GM12874 (cell line): ENCODE data around the gene STARD13.

ENCODE experiments used
- CTCF ChIP-seq: IDR thresholded peaks from 2 replicates; pipeline ENCODE4 v1.5.1; 2011; ENCODE audit warnings: low read depth, mild to moderate bottlenecking, control low read depth, low read length, moderate library complexity; ENCODE audit not compliant: insufficient read depth

Gene STARD13

GRCh38 chr13:33083054-33083453, 202.5 kb downstream of the STARD13 start:
- no peak for TF ChIP-seq CTCF

DNA sequence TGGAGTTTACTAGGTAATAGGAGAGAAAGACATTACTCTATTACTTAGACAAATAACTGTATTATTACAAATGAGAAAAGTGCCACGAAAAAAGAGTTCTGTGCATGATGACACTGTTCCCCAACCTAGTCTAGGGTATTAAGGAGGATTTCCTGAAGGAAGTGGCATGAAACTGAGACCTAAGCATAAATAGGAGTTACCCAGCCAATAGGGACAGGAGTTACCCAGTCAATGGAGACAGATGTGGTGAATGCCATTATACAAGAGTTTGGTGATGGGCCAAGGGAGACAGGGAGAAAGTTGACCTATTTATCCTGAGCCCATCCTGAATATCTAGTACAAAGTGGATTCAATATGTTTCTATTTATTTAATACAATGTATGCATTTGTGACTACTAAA, 203.9 kb downstream of the STARD13 start:
- TF ChIP-seq CTCF = no peak

GRCh38 chr13:33080972-33081590, 204.5 kb downstream of the STARD13 start:
- TF ChIP-seq CTCF = no peak

DNA sequence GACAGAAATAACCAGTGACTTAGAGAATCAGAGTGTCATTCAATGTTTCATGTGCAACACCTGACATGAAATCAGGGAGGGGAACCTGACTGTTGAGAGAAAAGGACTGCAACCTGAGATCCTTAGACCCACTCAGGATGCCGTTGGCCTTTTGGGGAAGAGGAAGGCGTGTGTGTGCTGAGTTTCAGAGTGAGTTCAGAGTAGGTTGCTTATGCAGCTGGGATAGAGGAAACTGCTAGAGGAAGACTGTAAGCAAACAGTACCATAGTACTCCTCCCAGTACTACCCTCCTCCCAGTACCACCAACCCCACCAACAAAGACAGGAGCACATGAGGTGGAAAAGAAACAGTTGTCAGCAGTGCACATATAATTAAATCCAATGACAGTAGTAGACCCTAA, 205.6 kb downstream of the STARD13 start:
- TF ChIP-seq CTCF = no peak

DNA sequence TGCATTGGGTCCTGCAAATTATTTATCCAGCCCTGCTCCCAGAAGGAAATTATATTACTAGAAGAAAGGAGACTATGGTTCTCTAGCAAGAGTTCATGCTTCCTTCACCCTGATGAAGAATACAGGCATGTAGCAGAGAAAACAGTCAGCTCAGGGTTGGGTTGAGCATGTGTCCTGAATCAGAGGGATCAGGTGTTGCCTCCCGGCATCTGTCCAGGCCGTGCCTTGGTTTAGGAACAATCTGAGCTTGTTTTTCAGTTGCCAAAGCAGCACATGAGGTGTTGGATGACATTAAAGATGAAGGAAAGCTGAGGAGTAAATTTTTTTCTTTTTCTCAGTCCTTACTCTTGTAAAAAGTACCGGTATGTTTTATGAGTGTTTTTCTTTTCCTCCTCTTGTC, 207.3 kb downstream of the STARD13 start:
- no peak for TF ChIP-seq CTCF

DNA sequence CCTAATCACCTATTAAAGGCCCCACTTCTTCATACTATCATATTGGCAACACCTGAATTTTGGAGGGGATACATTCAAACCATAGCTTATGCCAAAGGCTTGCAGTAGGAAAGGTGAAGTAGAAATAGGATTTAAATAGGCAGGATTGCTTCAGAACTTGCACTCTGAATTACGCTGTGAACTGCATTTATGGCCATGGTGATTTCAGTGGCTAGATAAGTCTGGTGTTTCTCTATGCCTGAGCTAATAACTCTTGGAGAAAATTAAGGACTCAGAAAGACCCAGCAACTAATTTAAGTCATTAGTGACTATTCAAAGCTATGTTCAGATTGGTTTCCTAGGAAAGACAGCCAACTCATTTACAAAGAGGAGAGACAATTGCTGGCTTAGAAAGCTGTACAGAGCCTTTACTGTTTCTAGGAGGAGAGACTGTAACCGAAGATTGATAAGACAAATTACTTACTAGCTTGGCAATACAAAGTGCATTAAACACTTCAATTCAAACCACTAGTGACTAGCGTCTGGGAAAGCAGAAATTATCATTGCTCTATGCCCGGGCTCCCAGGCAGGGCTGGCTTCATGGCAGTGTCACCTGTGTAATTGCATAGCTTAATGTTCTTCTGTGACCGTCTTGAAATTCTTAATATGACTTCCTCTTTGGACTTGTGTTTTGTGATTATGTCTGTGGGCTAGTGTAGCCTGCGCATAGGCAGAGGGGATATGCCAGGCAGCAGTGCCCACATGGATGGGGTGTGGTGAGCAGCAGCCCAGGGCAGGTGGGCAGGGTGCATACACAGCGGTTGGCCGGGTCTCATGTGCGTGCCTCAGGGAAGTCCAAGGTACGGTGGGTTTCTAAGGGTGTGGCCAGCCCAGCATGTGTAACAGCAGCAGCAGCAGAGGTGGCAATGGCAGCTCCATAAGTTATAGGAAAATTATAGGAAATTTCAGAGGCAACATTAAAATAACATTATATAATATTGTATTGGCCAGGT, 209.3 kb downstream of the STARD13 start:
- TF ChIP-seq CTCF = no peak

DNA sequence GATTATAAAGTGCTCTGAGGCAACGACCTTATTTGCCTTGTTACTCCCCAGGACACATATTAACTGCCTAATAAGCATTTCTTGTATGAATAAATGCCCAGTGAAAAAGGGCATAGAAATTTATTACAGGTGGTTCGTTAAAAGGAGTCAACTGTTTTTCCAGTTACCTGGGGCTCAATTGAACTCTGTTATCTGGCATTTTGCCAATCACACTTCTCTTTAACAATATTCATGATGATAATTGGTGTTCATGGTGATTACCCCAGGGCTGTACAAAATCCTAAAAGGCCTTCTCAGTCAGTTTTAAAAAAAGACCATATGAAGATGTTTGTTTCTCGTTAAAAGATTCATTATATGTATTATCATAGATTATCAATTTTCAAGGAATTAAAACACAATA, 212.2 kb downstream of the STARD13 start:
- TF ChIP-seq CTCF = no peak
